AG04450 (cell line): ENCODE data around the gene ZEB2. TPM values are rescaled to one million over a fixed set of nuclear protein-coding genes. Genes with fewer than 3 reads are reported as not detected.

Source experiments
- CTCF ChIA-PET: fragments of 300-600, 350-600 bp; formaldehyde crosslinking; extraction: SDS; loops from one replicate; lab custom pipeline; 2022; ENCODE audit warnings: antibody characterized with exemption, inconsistent platforms; lab: Charles Lee
- POLR2A ChIA-PET: fragments of 350-600 bp; formaldehyde crosslinking; extraction: SDS; loops from one replicate; lab custom pipeline; 2021; ENCODE audit warnings: antibody characterized with exemption, inconsistent platforms; lab: Yijun Ruan, JAX
- DNase-seq: peaks from one replicate; pipeline ENCODE4 v3.0.0-alpha.2; 2011; ENCODE audit warnings: low read depth, low spot score
- H3K27ac ChIP-seq: one replicate; pipeline ENCODE4 v1.5.1; 2012; ENCODE audit warnings: low read depth, low read length, control low read depth
- H3K27me3 ChIP-seq: one replicate; pipeline ENCODE4 v1.6.0; 2012; ENCODE audit warnings: low read length; ENCODE audit not compliant: control insufficient read depth, insufficient read depth
- H3K4me3 ChIP-seq: 2 replicates; pipeline ENCODE4 v1.5.1; 2011; ENCODE audit warnings: mild to moderate bottlenecking, low read depth, low read length, control low read depth
- H3K9me3 ChIP-seq: 2 replicates; pipeline ENCODE4 v1.5.1; 2012; ENCODE audit warnings: low read length; ENCODE audit not compliant: control insufficient read depth, insufficient read depth
- CTCF ChIP-seq: IDR thresholded peaks from 2 replicates; pipeline ENCODE4 v1.5.1; 2011; ENCODE audit warnings: low read depth, low read length, control low read depth, inconsistent platforms
- polyA plus RNA-seq: library from polyadenylated mRNA; depleted of rRNA; stranded (reverse); fragments of >200 nt; gene quantifications from 2 replicates; pipeline ENCODE4 v1.2.3, GENCODE V29; 2011

The ZEB2 gene
- polyA plus RNA-seq, 1 experiment: 41.7 TPM

DNA sequence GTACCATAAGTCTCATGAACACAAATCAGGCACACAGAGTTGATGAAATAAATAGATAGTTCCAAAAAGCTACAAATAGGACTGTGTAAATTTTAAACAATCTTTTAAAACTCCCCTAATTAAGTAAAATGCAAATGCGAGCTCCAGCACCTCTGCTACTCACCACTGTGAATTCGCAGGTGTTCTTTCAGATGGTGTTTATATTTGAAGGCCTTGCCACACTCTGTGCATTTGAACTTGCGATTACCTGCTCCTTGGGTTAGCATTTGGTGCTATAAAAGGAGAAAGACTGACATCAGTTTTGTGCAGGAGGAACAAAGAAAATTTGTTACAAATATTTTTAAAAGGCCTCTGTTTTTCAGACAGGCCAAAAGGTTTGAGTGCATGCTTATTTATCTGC, 118.9 kb downstream of the ZEB2 start:
- H3K27me3 ChIP-seq: no peaks in the 10 kb centered on the region
- H3K4me3 ChIP-seq: no peak overlapping the region
- H3K27ac ChIP-seq: no peak overlapping the region
- ChIA-PET POLR2A (no interaction called here), CTCF (no interaction called here)
- TF ChIP-seq CTCF: no peak
- no peaks in the 10 kb centered on the region for H3K9me3 ChIP-seq
- DNase-seq: no peak

GRCh38 chr2:144396318-144396717, 123.6 kb downstream of the ZEB2 start:
- POLR2A ChIA-PET: no interaction called here
- Histone ChIP-seq H3K27ac (no peak overlapping the region), H3K27me3 (no peaks in the 10 kb centered on the region), H3K9me3 (no peaks in the 10 kb centered on the region), H3K4me3 (no peak overlapping the region)
- CTCF ChIA-PET: no interaction called here
- no peak for TF ChIP-seq CTCF
- no peak for DNase-seq

GRCh38 chr2:144390424-144391020, 129.4 kb downstream of the ZEB2 start:
- POLR2A ChIA-PET: interaction anchor here (0.5 kb wide), 1 partner anchor 38 kb away, joined by 3 read pairs; no protein-coding TSS in a partner anchor
- no peaks in the 10 kb centered on the region for H3K27me3 ChIP-seq
- DNase-seq: no peak
- CTCF ChIA-PET: interaction anchor here (0.6 kb wide), 1 partner anchor 923 kb away, joined by 4 read pairs; no protein-coding TSS in a partner anchor
- no peak overlapping the region for H3K27ac ChIP-seq
- H3K9me3 ChIP-seq: peaks cover 3% of the 10 kb centered on the region; the same call in 1 of the 2 replicates
- TF ChIP-seq CTCF: no peak
- no peak overlapping the region for H3K4me3 ChIP-seq

GRCh38 chr2:144389930-144390311, 130.0 kb downstream of the ZEB2 start:
- TF ChIP-seq CTCF: no peak
- Histone ChIP-seq H3K27ac (no peak overlapping the region), H3K9me3 (peaks cover 3% of the 10 kb centered on the region; the same call in 1 of the 2 replicates), H3K4me3 (no peak overlapping the region), H3K27me3 (no peaks in the 10 kb centered on the region)
- ChIA-PET POLR2A (no interaction called here), CTCF (no interaction called here)
- no peak for DNase-seq

- H3K27me3 ChIP-seq: no peaks in the 10 kb centered on the region
- no peak for DNase-seq
- ChIA-PET CTCF (interaction anchor here (1.0 kb wide), 1 partner anchor 14 kb away, joined by 3 read pairs; no protein-coding TSS in a partner anchor), POLR2A (no interaction called here)
- peaks cover 3% of the 10 kb centered on the region; the same call in 1 of the 2 replicates for H3K9me3 ChIP-seq
- TF ChIP-seq CTCF: no peak
- no peak overlapping the region for H3K4me3 ChIP-seq
- H3K27ac ChIP-seq: no peak overlapping the region
Observed at GRCh38 chr2:144389151-144389929, 130.6 kb downstream of the ZEB2 start.
